Measurements from ENCODE around the gene LRCH3.

DNA sequence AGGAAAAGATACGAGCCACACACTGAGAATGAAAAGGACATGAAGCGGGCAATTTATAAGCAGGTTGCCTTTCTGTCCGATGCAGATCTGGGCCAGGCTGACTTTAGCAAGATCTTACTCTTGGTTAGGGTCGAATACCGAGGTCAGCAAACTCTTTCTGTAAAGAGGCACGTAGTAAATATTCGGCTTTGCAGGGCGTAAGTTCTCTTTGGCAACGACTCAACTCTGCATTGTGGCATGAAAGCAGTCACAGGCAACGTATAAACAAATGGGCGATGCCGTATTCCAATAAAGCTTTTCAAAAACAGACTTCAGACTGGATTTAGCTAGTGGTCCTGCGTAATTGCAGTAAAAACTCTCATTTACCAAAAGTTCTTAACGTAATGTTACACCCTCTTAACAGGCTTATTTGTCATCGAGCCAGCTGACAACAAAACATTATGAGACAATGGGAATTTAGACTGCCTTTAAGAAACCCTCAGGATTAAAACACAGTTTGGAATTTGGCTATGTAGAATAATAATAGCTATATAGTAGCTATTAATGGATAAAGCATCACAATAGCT lies 145.8 kb downstream of the LRCH3 start:
- no peak for TF ChIP-seq CHD1 (IDR thresholded peaks at IDR 0.05; ENCODE audit: low read length)
- TF ChIP-seq HMG20B (CRISPR knock-in tag; IDR thresholded peaks at IDR 0.05) = no peak
- no peak for TF ChIP-seq MAZ (CRISPR knock-in tag; conservative IDR thresholded peaks at IDR 0.05 in 1 of 2, IDR thresholded peaks at IDR 0.05 in 1 of 2)
- TF ChIP-seq, protein P1, sequence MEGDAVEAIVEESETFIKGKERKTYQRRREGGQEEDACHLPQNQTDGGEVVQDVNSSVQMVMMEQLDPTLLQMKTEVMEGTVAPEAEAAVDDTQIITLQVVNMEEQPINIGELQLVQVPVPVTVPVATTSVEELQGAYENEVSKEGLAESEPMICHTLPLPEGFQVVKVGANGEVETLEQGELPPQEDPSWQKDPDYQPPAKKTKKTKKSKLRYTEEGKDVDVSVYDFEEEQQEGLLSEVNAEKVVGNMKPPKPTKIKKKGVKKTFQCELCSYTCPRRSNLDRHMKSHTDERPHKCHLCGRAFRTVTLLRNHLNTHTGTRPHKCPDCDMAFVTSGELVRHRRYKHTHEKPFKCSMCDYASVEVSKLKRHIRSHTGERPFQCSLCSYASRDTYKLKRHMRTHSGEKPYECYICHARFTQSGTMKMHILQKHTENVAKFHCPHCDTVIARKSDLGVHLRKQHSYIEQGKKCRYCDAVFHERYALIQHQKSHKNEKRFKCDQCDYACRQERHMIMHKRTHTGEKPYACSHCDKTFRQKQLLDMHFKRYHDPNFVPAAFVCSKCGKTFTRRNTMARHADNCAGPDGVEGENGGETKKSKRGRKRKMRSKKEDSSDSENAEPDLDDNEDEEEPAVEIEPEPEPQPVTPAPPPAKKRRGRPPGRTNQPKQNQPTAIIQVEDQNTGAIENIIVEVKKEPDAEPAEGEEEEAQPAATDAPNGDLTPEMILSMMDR (IDR thresholded peaks at IDR 0.05 in 2 of 3, conservative IDR thresholded peaks at IDR 0.05 in 1 of 3; ENCODE audit: insufficient read depth in 2 of 3, low read depth in 1 of 3, low read length in 3 of 3) = no peak
- TF ChIP-seq CBX2 (IDR thresholded peaks at IDR 0.05; ENCODE audit: insufficient read depth, low read length, poor library complexity, severe bottlenecking) = no peak
- TF ChIP-seq POLR2AphosphoS5 (IDR thresholded peaks at IDR 0.05; ENCODE audit: control insufficient read depth, insufficient read depth, low read depth, low read length) = no peak
- no peak for TF ChIP-seq NR3C1 (CRISPR knock-in tag; IDR thresholded peaks at IDR 0.05)
- no peak for TF ChIP-seq ETV6 (IDR thresholded peaks at IDR 0.05; ENCODE audit: borderline replicate concordance in 1 of 2, low read depth in 2 of 2, low read length in 1 of 2)
- no peak for TF ChIP-seq ETV6 (CRISPR knock-in tag; IDR thresholded peaks at IDR 0.05; ENCODE audit: borderline replicate concordance)
- no peak for TF ChIP-seq HLTF (IDR thresholded peaks at IDR 0.05)
- no peak for TF ChIP-seq RAD51 (IDR thresholded peaks at IDR 0.05; ENCODE audit: borderline replicate concordance, low read depth)
- TF ChIP-seq, protein P2, sequence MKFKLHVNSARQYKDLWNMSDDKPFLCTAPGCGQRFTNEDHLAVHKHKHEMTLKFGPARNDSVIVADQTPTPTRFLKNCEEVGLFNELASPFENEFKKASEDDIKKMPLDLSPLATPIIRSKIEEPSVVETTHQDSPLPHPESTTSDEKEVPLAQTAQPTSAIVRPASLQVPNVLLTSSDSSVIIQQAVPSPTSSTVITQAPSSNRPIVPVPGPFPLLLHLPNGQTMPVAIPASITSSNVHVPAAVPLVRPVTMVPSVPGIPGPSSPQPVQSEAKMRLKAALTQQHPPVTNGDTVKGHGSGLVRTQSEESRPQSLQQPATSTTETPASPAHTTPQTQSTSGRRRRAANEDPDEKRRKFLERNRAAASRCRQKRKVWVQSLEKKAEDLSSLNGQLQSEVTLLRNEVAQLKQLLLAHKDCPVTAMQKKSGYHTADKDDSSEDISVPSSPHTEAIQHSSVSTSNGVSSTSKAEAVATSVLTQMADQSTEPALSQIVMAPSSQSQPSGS (CRISPR knock-in tag; IDR thresholded peaks at IDR 0.05) = no peak
- TF ChIP-seq, protein P3, sequence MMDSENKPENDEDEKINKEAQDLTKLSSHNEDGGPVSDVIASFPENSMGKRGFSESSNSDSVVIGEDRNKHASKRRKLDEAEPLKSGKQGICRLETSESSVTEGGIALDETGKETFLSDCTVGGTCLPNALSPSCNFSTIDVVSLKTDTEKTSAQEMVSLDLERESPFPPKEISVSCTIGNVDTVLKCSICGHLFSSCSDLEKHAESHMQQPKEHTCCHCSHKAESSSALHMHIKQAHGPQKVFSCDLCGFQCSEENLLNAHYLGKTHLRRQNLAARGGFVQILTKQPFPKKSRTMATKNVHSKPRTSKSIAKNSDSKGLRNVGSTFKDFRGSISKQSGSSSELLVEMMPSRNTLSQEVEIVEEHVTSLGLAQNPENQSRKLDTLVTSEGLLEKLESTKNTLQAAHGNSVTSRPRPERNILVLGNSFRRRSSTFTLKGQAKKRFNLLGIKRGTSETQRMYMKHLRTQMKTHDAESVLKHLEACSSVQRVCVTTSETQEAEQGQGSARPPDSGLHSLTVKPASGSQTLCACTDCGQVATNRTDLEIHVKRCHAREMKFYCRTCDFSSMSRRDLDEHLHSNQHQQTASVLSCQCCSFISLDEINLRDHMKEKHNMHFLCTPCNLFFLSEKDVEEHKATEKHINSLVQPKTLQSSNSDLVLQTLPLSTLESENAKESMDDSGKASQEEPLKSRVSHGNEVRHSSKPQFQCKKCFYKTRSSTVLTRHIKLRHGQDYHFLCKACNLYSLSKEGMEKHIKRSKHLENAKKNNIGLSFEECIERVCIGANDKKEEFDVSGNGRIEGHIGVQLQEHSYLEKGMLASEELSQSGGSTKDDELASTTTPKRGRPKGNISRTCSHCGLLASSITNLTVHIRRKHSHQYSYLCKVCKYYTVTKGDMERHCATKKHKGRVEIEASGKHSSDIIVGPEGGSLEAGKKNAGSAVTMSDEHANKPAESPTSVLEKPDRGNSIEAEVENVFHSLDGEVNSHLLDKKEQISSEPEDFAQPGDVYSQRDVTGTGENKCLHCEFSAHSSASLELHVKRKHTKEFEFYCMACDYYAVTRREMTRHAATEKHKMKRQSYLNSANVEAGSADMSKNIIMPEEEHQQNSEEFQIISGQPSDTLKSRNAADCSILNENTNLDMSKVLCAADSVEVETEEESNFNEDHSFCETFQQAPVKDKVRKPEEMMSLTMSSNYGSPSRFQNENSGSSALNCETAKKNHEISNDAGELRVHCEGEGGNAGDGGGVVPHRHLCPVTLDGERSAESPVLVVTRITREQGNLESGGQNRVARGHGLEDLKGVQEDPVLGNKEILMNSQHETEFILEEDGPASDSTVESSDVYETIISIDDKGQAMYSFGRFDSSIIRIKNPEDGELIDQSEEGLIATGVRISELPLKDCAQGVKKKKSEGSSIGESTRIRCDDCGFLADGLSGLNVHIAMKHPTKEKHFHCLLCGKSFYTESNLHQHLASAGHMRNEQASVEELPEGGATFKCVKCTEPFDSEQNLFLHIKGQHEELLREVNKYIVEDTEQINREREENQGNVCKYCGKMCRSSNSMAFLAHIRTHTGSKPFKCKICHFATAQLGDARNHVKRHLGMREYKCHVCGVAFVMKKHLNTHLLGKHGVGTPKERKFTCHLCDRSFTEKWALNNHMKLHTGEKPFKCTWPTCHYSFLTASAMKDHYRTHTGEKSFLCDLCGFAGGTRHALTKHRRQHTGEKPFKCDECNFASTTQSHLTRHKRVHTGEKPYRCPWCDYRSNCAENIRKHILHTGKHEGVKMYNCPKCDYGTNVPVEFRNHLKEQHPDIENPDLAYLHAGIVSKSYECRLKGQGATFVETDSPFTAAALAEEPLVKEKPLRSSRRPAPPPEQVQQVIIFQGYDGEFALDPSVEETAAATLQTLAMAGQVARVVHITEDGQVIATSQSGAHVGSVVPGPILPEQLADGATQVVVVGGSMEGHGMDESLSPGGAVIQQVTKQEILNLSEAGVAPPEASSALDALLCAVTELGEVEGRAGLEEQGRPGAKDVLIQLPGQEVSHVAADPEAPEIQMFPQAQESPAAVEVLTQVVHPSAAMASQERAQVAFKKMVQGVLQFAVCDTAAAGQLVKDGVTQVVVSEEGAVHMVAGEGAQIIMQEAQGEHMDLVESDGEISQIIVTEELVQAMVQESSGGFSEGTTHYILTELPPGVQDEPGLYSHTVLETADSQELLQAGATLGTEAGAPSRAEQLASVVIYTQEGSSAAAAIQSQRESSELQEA (IDR thresholded peaks at IDR 0.05; ENCODE audit: low read depth) = no peak
- TF ChIP-seq, protein P4, sequence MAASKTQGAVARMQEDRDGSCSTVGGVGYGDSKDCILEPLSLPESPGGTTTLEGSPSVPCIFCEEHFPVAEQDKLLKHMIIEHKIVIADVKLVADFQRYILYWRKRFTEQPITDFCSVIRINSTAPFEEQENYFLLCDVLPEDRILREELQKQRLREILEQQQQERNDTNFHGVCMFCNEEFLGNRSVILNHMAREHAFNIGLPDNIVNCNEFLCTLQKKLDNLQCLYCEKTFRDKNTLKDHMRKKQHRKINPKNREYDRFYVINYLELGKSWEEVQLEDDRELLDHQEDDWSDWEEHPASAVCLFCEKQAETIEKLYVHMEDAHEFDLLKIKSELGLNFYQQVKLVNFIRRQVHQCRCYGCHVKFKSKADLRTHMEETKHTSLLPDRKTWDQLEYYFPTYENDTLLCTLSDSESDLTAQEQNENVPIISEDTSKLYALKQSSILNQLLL (CRISPR knock-in tag; IDR thresholded peaks at IDR 0.05; ENCODE audit: borderline replicate concordance) = no peak
